ENCODE measurements around the gene GXYLT1.
"Not testable (repeated sequence)": the region's sequence is repeated elsewhere in the genome, so short reads cannot be mapped to it uniquely, and the experiment has no call there.

The GXYLT1 gene

GRCh38 chr12:42143452-42144157, 1.1 kb downstream of the GXYLT1 start:
- peak; percentile 24 for DNase-seq

DNA sequence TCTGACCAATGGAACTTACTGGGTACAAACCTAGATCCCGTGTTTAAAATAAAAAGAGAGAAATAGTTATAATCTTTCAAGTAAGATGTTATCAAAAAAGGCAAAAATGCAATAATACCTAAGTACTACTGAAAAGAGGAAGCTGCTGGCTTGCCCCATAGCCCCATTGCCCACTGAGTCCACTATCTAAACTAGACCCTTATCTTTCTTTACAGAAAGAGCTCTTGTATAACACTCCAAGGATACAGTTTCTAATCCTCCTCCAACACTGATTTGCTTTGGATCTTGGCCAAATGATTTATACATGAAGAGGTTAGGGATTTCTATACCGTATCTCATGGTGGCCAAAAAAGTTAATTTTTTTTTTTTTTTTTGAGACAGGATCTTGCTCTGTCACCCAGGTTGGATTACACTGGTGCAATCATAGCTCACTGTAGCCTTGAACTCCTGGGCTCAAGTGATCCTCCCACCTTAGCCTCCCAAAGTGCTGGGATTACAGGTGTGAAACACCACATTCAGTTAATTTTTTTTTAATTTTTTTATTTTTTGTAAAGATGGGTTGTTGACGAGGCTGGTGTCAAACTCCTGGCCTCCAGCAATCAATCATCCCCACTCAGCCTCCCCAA, 2.6 kb downstream of the GXYLT1 start:
- no peak for DNase-seq

DNA sequence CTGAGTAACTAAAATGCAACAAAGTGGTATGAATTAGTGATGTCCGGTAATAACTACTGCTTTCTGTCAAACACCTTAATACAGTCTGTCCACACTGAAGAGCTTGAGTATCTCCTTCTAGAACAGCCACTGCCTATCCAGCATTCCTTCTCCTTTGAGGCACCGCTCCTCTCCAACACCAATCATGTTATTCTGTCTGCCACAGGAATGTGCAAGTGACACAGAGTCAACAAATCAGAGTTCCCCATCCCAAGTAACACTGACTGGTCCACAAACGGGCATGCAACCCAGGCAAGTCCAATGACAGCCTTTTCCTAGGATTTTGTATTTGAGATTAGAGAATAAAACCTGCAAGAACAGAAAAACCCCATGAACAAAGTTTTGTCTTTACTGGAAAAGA, 3.8 kb downstream of the GXYLT1 start:
- DNase-seq: no peak

GRCh38 chr12:42135259-42135814, 9.3 kb downstream of the GXYLT1 start:
- no peak for DNase-seq

- no peak for DNase-seq
Observed at GRCh38 chr12:42130672-42131402, 13.8 kb downstream of the GXYLT1 start.

- peak; percentile 49 for DNase-seq
Observed at GRCh38 chr12:42129595-42130204, 15.0 kb downstream of the GXYLT1 start.

GRCh38 chr12:42128888-42129287, 15.8 kb downstream of the GXYLT1 start:
- DNase-seq: no peak

DNA sequence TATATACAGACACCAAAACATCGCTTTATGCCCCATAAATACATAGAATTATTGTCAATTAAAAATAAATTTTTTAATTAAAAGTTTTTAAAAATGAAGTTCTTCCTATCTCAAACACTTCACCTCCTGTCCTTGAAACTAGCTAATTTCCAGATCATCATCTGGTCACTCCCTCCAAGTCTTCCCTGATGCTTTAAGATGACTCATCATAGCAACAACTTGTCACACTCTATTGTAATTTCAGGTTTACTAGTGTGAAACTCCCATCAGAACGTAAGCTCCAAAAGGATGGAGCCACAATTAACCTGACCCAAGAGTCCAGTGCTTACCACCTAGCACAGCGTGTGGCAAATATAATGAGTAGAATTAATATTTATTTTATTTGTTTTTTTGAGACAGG, 16.3 kb downstream of the GXYLT1 start:
- DNase-seq: no peak

DNA sequence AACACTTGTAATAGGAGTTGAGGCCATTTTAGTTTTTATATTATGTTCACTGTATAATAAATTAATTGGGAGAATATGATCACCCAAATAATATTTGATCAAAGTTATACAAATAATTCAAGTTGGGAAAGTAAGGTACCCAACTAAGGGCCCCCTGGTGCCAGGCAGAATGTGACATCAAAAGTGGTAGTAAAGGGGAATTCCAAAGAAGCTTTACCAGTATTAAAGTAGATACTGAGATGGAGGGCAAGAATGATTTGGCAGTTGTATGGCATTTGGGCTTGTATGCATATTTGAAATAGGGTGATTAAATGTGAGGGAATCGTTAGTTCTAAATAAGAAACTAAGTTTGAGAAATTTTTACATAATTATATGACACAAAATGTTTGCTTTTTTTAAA, 17.7 kb downstream of the GXYLT1 start:
- DNase-seq: no peak

DNA sequence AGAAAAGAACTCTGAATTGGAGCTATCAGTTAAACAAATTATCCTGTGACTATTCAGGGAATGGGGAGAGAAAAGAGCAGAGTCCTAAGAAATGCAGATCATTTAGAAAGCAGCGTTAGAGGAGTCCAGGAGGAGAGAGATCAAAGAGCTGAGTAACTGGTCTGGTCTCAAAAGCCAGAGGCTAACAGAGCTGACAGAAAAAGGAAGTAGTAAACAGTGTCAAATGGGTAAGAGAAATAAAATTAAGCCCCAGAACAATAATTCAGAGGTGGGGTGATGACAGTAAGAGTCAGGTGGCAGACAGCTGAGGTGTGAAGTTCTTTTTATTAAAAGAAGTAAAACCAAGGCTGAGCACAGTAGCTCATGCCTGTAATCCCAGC, 19.3 kb downstream of the GXYLT1 start:
- no peak for DNase-seq

DNA sequence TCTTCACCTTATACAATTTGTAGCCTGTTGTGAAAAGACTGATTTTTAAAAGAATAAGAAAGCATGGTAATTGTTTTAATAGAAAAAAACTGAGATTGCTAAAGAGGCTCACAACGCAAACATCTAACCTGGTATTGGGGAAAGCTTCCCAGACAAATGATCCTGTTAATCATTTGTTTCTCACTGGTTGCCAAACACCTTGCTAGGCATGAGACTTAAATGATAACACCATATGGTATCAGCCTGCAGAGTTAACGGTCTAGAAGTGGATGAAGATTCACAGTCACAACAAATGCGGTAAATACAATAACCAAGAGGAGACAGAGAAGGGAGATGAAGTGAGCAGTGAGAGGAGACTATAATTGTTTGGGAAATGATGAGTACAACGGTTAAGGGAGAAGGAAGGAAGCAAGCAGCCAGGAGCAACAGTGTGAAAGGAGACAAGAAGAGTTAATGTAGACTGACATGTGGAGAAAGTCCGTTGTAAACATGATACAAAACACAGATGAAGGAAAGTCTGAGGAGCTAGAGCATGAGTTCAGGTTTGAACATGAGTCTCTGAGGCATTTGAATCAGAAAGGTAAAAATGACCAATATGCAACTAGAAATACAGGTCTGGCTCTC, 19.8 kb downstream of the GXYLT1 start:
- no peak for DNase-seq

GRCh38 chr12:42119085-42119633, 25.5 kb downstream of the GXYLT1 start:
- no peak for DNase-seq

- DNase-seq: no peak
Observed at GRCh38 chr12:42118136-42118879, 26.4 kb downstream of the GXYLT1 start.

- DNase-seq: no peak
Observed at GRCh38 chr12:42109031-42109430, 35.6 kb downstream of the GXYLT1 start.

DNA sequence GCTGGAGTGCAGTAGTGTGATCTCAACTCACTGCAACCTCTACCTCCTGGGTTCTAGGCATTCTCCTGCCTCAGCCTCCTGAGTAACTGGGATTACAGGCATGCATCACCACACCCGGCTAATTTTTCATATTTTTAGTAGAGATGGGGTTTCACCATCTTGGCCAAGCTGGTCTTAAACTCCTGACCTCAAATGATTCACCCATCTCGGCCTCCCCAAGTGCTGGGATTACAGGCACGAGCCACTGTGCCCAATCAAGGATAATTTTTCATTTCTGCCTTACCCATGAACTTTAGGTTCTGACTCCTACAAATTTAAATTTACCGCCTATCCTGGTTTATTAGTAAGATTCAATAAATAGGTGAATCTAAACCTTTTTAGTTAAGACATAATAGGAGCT, 37.9 kb downstream of the GXYLT1 start:
- not testable (repeated sequence) for DNase-seq

DNA sequence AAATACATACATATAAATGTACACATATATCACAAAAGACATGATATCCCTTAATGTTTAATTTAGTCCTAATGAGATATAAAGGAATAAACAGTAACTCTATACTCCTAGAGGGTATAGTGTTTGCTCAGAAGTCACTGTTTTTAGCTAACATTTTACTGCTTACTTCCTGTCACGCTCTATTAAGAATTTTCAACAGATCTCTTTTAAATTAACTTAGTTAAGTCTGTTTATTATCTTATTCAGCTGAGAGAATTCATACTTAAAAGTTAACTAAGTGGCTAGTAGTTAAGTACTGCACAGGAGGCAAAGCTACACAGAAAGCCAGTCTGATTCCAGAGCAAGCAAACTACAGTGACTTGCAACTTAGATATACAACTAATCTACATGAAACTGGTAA, 39.9 kb downstream of the GXYLT1 start:
- no peak for DNase-seq

DNA sequence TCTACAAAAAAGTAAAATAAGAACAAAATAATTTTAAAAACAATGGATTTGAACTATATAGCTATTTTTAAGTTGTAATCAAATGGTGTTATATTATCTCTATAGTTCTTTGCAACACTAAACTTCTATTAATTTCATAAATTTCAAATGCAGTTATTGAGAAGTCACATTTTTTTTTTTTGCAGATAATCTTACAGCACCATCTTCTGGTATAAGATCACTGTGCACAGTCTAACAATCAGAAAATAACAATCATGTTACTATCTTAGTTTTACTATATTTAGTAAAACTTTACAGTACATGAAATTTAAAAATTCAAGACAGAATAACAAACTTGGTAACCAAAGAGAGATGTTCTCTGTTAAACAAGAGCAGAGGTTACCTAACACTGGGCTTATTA, 40.6 kb downstream of the GXYLT1 start:
- DNase-seq: no peak

DNA sequence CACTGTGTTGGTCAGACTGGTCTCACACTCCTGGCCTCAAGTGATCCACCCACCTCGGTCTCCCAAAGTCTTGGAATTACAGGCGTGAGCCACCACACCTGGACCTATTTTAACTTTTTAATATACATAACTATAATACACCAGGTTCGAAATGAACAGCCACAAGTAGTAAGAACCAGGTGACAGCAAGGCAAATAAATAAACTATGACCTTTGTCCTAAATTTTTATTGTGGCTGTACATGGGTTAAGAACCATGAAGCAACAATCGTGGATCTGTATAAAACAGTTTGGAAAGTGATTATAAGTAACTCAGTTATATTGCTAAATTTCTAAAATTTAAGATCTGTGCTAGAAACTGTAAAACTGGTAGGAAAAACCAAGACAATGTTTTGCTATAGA, 41.5 kb downstream of the GXYLT1 start:
- DNase-seq: no peak

DNA sequence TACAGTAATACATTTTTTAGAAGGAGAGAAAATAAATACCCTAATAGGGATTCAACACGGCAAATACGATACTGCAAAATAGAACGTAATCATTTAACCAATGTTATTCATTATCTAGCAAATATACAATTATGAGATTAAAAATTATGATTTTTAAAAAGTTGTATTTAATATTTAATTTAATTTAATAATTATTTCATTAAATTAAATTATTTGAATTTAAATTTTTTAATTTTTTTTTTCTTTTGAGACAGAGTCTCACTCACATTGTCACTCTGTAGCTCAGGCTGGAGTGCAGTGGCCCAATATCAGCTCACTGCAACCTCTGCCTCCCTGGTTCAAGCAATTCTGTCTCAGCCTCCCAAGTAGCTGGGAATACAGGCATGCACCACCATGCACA, 42.0 kb downstream of the GXYLT1 start:
- DNase-seq: no peak

DNA sequence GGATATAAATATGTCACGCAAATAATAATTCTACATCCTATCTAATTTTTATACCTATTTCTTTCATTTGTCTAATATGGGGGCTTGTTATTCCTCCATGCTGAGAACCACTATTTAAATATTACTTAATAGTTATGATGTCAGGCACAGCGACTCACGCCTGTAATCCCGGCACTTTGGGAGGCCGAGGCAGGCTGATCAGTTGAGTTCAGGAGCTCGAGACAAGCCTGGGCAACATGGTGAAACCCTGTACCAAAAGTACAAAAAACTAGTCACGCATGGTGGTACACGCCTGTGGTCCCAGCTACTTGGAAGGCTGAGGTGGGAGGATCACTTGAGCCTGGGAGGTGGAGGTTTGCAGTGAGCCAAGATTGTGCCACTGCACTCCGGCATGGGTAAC, 45.2 kb downstream of the GXYLT1 start:
- no peak for DNase-seq

DNA sequence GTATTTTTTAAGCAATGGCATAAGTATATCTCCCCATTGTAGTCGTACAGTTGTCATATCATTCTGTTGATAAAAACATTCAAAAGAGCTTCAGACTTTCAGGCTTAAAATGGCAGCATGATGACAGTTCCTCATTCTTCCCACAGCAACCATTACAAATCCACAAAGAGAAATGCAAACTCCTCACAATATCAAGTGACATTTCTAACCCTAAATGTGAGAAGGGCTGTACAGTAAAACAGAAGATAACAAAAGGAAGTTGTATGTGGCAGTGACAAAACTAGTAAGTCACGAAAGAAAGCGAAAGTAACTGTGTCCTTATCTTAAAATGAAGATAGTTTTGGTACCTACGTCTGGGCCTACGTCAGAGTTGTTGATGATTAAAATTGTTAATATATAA, 46.7 kb downstream of the GXYLT1 start:
- DNase-seq: peak; percentile 74

DNA sequence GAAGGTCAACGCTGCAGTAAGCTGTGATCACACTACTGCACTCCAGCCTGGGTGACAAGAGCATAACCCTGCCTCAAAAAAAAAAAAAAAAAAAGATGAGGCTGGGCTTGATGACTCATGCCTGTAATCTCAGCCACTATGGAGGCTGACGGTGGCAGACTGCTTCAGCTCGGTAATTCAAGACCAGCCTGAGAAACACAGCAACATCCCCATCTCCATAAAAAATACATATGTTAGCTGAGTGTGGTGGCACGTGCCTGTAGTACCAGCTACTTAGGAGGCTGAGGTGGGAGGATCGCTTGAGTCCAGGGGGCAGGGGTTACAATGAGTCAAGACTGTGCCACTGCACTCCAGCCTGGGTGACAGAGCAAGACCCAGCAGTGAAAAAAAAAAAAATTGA, 50.4 kb downstream of the GXYLT1 start:
- peak; percentile 35 for DNase-seq

All from CD4-positive, alpha-beta T cell treated with Interleukin-21 for 1 hour (primary cell).